ENCODE measurements around the gene TIMM10.

- TF ChIP-seq, protein P1, sequence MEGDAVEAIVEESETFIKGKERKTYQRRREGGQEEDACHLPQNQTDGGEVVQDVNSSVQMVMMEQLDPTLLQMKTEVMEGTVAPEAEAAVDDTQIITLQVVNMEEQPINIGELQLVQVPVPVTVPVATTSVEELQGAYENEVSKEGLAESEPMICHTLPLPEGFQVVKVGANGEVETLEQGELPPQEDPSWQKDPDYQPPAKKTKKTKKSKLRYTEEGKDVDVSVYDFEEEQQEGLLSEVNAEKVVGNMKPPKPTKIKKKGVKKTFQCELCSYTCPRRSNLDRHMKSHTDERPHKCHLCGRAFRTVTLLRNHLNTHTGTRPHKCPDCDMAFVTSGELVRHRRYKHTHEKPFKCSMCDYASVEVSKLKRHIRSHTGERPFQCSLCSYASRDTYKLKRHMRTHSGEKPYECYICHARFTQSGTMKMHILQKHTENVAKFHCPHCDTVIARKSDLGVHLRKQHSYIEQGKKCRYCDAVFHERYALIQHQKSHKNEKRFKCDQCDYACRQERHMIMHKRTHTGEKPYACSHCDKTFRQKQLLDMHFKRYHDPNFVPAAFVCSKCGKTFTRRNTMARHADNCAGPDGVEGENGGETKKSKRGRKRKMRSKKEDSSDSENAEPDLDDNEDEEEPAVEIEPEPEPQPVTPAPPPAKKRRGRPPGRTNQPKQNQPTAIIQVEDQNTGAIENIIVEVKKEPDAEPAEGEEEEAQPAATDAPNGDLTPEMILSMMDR (conservative IDR thresholded peaks at IDR 0.05 in 1 of 2, IDR thresholded peaks at IDR 0.05 in 1 of 2; ENCODE audit: low read depth in 1 of 2, low read length in 2 of 2): no peak
- TF ChIP-seq EZH2 (IDR thresholded peaks at IDR 0.05; ENCODE audit: low read length, missing control alignments): no peak
These were observed 41.1 kb upstream of the TIMM10 start for GRCh38 chr11:57571606-57572005.

Data from fibroblast of lung (primary cell).